Suprapubic skin (tissue), 4 donors: Measurements from ENCODE around the gene HELZ2.

Source experiments
- CTCF ChIP-seq, 2 donors: fragments of 200-600 bp in 1 of 2; fragments of 450-650 bp in 1 of 2; sonication (generic) in 1 of 2; IDR thresholded peaks; one replicate each; pipeline ENCODE4 v1.5.1; 2016 to 2019; ENCODE audit warnings: antibody characterized with exemption in 2 of 2, mild to moderate bottlenecking in 1 of 2, moderate library complexity in 1 of 2
- EP300 ChIP-seq: sonication (generic); formaldehyde crosslinking; IDR thresholded peaks from one replicate; pipeline ENCODE4 v1.6.1; 2017; ENCODE audit warnings: antibody characterized with exemption
- POLR2AphosphoS5 ChIP-seq, 3 donors: sonication (generic); formaldehyde crosslinking; IDR thresholded peaks; one replicate each; pipeline ENCODE4 v1.6.1; 2017; ENCODE audit warnings: antibody characterized with exemption in 3 of 3

DNA sequence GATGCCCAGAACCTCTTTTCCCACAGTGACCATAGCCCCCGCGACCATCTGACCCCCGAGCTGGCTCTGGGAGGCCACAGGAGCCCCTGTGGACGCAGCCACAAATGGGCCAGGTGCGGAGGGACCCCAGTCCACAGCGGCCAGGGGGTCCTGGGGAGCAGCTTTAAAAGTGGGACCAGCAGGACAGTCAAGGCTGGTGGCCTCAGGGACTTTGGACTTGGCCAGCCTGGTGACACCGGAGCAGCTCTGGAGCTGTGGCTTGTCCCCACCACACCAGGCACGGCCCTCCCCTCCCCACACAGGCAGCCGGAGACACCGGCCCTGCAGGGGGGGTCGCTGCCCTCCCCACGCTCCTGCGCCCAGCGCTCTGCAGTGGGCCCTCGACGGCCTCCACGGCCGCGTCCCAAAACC, 16.6 kb downstream of the HELZ2 start:
- TF ChIP-seq CTCF (IDR thresholded peaks at IDR 0.05) = no peak
- no peak for TF ChIP-seq EP300
- TF ChIP-seq POLR2AphosphoS5 (IDR thresholded peaks at IDR 0.05) = no peak
